Stimulated activated CD8-positive, alpha-beta memory T cell treated with anti-CD3 and anti-CD28 coated beads, Interleukin-15, amount 100 ng/mL, for 4 hours (primary cell): Measurements from ENCODE around the gene GARIN5A.

Experiments used
- DNase-seq, 2 donors: peaks; one replicate each; pipeline ENCODE4 v3.0.0-alpha.2; 2020; ENCODE audit warnings: low read depth in 2 of 2

Gene GARIN5A

GRCh38 chr19:50508843-50509190, 32.2 kb upstream of the GARIN5A start:
- no peak for DNase-seq

DNA sequence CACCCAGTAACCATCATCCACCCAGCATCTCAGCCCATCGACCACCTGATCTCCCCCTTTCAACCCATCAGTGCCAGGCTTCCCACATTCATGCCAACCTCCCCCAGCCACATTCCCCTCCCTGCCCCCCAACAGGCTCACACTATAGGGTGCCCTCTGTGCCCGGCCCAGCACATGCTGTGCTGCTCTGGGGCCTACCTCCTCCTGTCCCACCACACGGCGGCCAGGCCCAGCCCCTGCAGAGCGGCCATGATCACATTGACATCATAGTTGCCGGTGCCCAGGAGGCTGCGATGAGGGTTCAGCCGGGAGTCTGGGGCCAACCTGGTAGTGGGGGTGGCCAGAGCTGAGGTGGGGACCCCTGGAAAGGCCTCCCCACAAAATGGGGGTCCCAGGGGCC, 30.7 kb upstream of the GARIN5A start:
- DNase-seq, result no peak

DNA sequence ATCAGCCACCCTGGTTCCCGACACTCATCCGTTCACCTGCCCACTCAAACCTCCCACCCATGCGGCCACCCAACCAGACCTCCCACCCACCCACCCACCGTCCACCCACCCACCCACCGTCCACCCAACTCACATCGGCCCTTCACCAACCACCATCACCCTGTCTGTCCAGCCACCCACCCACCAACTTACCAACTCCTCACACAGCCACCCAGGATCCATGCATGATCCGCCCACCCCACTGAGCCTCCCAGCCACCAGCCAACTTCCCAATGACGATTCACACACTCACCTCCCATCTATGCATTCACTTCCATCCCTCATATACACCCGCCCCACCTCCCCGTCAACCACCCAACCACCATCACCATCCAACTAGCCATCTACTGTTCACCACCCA, 30.1 kb upstream of the GARIN5A start:
- no peak for DNase-seq

GRCh38 chr19:50505856-50506611, 29.4 kb upstream of the GARIN5A start:
- DNase-seq, result no peak

GRCh38 chr19:50501568-50502475, 25.2 kb upstream of the GARIN5A start:
- DNase-seq, result no peak

- no peak for DNase-seq
Observed at GRCh38 chr19:50501186-50501567, 24.5 kb upstream of the GARIN5A start.

GRCh38 chr19:50500753-50501151, 24.1 kb upstream of the GARIN5A start:
- no peak for DNase-seq

DNA sequence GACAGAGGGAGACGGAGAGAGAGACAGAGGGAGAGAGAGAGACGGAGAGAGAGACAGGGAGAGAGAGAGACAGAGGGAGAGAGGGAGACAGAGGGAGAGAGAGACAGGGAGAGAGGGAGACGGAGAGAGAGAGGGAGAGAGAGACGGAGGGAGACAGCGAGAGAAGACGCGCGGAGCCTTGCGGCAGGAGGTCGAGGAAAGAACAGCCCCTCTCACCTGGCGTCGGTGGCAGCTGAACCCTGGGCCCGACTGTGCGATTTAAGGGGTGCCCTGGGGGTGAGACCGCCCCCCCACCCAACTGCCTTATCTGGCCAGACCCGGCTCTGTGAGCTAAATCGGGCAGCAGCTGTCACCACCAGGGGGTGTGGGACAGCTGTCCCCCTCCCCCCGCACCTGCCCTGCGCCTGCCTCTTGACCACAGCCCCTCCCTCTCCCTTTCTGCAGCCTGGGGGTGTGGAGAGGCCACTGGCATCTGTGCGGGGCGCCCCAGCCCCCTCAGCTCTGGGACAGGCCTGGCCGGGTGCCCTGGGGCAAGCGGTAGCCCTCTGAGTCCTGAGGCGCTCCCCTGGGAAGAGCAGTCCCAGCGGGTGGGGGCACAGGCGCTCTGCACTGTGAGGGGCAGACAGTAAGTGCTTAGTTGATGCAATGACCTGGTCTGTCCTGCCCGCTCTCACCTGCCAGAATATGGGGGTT, 23.6 kb upstream of the GARIN5A start:
- DNase-seq, result no peak

DNA sequence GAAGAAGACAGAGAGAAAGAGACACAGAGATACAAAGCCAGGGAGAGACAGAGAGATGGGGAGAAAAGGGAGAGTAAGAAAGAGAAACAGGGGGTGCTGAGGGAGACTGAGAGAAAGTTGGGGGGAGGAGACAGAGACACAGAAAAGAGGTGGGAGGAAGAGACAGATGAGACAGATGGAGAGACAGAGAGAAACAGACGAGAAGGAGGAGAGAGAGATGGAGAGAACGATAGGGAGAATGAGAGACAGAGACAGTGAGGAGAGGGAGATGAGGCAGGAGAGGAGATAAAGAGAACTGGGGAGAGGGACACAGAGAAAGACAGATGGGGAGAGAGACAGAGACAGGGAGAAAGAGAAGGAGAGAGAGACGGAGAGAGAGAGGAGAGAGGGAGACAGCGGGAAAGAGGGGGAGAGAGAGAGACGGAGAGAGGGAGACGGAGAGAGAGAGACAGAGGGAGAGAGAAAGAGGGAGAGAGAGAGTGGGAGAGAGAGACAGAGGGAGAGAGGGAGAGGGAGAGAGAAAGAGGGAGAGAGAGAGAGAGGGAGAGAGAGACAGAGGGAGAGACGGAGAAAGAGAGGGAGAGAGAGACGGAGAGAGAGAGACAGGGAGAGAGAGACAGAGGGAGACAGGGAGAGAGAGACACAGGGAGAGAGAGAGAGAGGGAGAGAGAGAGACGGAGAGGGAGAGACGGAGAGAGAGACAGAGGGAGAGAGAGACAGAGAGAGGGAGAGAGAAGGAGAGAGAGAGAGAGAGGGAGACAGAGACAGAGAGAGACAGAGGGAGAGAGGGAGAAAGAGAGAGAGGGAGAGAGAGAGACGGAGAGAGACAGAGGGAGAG, 21.8 kb upstream of the GARIN5A start:
- no peak for DNase-seq

DNA sequence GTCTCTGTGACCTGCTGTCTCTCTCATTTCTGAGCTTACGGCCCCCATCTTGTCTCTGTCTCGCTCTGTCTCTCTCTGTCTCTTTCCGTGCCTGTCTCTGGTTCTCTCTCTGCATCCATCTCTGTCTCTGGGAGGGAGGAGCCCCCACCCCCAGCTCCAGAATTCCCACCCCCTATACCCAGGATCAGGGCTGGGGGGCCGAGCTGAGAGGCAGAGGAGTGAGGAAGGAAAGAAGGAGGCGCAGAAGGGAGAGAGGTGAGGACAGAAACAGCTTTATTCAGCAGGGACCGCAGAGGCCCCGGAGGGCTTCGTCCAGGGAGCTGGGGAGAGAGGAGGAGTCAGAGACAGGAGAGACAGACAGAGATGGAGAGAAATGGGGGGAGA, 20.4 kb upstream of the GARIN5A start:
- DNase-seq, result no peak

DNA sequence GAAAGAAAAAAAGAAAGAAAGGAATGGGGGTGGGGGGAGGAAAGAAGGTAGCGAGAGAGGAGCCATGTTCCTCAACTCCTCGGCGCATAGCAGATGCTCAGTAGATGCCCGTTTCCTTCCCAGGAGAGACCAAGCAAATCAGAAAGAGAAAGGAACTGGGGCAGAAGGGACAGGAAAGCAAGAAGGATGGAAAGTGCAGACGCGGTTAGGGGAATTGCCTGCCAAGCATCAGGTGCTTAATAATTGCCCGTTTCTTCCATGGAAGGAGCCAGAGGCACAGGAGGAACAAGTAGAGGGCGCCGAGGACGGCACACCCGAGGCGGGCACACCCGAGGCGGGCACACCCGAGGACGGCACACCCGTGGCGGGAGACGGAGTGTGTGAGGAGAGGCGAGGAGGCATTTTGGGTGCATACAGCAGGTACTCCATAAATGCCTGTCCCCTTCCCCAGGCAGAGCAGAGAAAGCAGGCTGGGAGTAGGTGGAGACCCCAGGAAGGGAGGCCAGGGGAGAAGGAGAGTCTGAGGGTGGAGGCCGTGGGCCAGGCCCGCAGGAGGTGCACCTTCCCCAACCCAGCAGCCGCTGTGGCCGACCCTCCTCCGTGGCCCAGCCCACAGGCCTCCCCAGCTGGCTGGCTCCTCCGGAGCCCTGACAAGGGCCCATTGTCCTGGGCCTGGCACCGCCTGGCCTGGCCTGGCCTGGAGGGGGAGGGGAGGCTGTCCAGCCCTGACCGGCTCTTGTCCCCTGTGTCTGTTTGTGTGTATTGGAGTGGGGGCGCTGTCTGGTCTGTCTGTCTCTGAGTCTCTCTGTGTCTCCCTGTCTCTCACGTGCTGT, 19.8 kb upstream of the GARIN5A start:
- DNase-seq, result no peak

DNA sequence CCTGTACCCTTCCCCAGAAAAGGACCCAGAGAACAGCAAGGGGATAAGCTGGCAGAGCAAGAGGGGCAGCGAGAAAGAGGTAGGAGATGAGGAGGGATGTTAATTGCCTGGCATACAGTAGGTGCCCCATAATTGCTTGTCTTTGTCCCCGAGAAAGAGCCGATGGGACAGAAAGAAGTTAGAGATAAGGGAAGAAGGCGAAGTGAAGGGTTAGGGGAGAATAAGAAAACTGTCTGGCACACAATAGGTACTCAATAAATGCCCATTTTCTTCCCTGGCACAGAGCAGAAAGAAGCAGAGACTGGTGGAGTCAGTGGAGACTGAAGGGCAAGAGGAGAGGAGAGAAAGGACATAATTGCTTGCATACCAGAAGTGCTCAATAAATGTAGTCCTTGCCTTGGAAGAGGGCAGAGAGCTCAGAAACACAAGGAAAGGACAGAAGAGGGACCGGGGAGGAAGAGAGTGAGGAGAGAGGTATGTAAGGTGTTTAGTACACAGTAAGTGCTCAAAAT, 18.4 kb upstream of the GARIN5A start:
- DNase-seq, result no peak

DNA sequence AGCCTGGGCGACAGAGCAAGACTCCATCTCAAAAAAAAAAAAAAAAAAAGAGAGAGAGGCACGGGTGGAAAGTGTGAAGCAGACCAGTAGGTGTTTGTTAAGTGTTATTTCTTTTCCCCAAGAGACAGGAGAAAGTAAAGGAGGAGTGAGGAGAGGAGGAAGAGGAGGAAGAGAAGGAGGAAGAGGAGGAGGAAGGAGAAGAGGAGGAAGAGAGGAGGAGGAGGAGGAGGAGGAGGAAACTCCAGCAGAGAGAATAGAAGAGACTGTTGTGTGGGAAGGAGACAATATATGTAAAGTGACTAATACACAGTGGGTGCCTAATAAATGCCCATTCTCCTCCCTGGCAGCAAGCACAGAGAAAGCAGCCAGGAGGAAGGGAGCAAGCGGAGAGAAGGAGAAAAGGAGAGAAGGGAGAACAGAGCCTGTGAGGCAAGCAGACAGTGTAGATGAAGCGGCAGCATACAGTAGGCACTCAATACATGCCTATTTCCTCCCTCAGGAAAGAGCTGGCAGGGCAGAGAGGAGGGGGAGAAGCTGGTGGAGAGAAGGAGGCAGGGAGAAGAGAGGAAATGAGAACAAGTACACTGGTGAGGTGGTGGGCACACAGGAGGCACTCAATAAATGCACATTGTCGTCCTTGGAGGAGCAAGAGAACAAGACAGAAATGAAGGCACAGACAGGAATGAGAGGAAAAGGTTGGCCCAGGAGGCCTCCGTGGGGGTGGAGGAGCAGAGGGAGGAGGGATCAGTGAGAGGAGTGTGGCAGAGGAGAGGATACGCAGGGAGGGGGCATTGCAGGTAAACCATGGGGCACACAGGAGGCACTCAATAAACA, 17.8 kb upstream of the GARIN5A start:
- DNase-seq, result no peak

GRCh38 chr19:50493171-50493570, 16.5 kb upstream of the GARIN5A start:
- DNase-seq, result no peak

DNA sequence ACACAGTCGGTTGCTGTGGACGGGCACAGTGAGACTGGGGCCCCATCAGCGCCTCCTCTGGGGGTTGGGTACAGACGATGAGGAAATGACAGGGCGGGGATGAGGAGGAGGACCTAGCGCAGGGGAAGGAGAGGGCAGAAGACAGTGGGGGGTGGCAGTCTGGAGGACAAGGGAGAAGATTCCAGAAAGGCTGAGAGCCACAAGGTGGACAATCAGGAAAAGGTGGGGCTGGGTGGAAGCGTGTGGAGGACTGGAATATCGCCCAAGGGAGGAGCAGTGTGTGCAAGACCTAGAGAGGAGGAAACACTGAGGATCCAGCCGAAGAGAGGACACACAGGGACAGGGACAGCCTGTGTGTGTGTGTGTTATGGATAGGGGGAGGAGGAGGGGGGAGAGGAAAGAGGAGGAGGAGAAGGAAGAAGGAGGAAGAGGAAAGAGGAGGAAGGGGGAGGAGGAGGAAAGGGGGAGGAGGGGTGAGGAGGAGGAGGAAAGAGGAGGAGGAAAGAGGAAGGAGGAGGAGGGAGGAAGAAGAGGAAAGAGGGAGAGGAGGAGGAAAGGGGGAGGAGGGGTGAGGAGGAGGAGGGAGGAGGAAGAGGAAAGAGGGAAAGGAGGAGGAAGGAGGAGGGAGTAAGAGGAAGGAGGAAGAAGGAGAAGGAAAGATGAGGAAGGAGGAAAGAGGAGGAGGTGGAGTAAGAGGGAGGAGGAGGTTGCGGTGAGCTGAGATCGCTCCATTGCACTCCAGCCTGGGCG, 15.8 kb upstream of the GARIN5A start:
- DNase-seq, result no peak

GRCh38 chr19:50490991-50491472, 14.4 kb upstream of the GARIN5A start:
- no peak for DNase-seq

- no peak for DNase-seq
Observed at GRCh38 chr19:50490411-50490811, 13.8 kb upstream of the GARIN5A start.

GRCh38 chr19:50489461-50490011, 12.9 kb upstream of the GARIN5A start:
- no peak for DNase-seq
